ENCODE data around the gene MT1H. TPM values are rescaled to one million over a fixed set of nuclear protein-coding genes. Genes with fewer than 3 reads are reported as not detected.

MT1H gene
- total and polyA plus RNA-seq, 2 of the 13 experiments (the other 11 are each of a cell fraction or from before 2014, with no cell fraction given), result 0.60 TPM; not detected in 1

DNA sequence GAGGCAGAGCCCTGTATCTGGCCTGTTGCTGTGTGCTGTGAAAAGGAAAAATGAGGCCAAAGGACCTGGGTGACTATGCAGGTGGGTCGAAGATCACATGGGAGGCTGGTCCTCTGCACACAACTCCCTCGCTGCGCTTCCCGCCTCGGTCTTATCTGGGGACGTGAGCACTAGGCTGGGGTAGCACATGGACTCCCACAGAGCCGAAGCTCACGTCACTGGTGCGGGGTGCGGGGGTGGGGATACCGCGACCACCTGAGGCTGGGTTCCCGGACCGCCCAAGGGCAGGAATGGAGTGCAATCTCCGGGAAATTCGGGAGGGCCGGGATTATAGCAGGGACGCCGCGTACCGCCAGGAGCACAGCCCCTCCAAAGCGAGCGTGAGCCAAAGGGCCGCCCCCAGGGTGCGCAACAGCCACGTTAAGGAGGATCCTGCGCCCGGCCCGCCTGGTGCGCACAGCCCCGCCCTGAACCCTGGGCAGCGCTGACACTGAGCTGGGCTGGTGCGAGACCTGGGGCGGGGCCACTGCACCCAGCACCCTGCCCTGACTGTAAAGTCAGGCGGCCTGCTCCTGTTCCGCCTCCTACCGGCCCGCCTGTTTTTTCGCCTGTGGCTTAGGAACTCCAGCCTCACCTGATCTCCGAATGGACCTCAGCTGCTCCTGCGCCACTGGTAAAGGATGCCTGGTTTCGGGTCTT is 26.4 kb upstream of the MT1H start (continued):
- TF ChIP-seq ZNF337 (CRISPR knock-in tag; IDR thresholded peaks at IDR 0.05; ENCODE audit: borderline replicate concordance, low read depth) (peak; percentile 72; the same call in 1 of the 2 replicates), AHR (CRISPR knock-in tag; IDR thresholded peaks at IDR 0.05) (no peak), SP5 (CRISPR knock-in tag; IDR thresholded peaks at IDR 0.05; ENCODE audit: borderline replicate concordance, low read depth) (peak; percentile 53; the same call in 1 of the 2 replicates), MAX (IDR thresholded peaks at IDR 0.05) (peak; percentile 69; the same call in 1 of the 2 replicates), SMAD3 (CRISPR knock-in tag; IDR thresholded peaks at IDR 0.05) (no peak), HNRNPUL1 (IDR thresholded peaks at IDR 0.05; ENCODE audit: low read depth, low read length) (no peak), SNAPC2 (CRISPR knock-in tag; IDR thresholded peaks at IDR 0.05) (no peak), PHF20 (CRISPR knock-in tag; IDR thresholded peaks at IDR 0.05) (no peak), ZNF7 (CRISPR knock-in tag; IDR thresholded peaks at IDR 0.05) (no peak), POLR2AphosphoS5 (IDR thresholded peaks at IDR 0.05; ENCODE audit: low read depth, low read length) (no peak), KLF9 (CRISPR knock-in tag; IDR thresholded peaks at IDR 0.05; ENCODE audit: low read depth) (no peak), RARA (CRISPR knock-in tag; IDR thresholded peaks at IDR 0.05) (no peak), PLRG1 (conservative IDR thresholded peaks at IDR 0.05) (no peak), MEF2D (CRISPR knock-in tag; IDR thresholded peaks at IDR 0.05) (no peak; the same call in 1 of the 2 replicates), STAG1 (CRISPR knock-in tag; IDR thresholded peaks at IDR 0.05) (peak; percentile 46), ATF5 (CRISPR knock-in tag; IDR thresholded peaks at IDR 0.05; ENCODE audit: low read depth) (no peak), ZNF10 (CRISPR knock-in tag; IDR thresholded peaks at IDR 0.05; ENCODE audit: borderline replicate concordance, low read depth) (no peak), PRPF4 (IDR thresholded peaks at IDR 0.05; ENCODE audit: low read depth, low read length, poor library complexity, severe bottlenecking) (no peak), RFX1 (IDR thresholded peaks at IDR 0.05) (no peak), MAFF (IDR thresholded peaks at IDR 0.05; ENCODE audit: low read depth, low read length) (no peak), HMGXB3 (CRISPR knock-in tag; IDR thresholded peaks at IDR 0.05; ENCODE audit: borderline replicate concordance) (no peak), PAX8 (CRISPR knock-in tag; IDR thresholded peaks at IDR 0.05; ENCODE audit: borderline replicate concordance) (no peak), ETV6 (CRISPR knock-in tag; conservative IDR thresholded peaks at IDR 0.05) (no peak), MAFG (CRISPR knock-in tag; IDR thresholded peaks at IDR 0.05) (no peak; the same call in 1 of the 2 replicates), ZNF136 (CRISPR knock-in tag; IDR thresholded peaks at IDR 0.05; ENCODE audit: low read depth) (0 out of 2 replicates have a peak, but pooled peaks have one; percentile 32), JARID2 (CRISPR knock-in tag; IDR thresholded peaks at IDR 0.05; ENCODE audit: insufficient replicate concordance) (no peak)
- TF ChIP-seq, protein P1, sequence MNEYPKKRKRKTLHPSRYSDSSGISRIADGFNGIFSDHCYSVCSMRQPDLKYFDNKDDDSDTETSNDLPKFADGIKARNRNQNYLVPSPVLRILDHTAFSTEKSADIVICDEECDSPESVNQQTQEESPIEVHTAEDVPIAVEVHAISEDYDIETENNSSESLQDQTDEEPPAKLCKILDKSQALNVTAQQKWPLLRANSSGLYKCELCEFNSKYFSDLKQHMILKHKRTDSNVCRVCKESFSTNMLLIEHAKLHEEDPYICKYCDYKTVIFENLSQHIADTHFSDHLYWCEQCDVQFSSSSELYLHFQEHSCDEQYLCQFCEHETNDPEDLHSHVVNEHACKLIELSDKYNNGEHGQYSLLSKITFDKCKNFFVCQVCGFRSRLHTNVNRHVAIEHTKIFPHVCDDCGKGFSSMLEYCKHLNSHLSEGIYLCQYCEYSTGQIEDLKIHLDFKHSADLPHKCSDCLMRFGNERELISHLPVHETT (CRISPR knock-in tag; conservative IDR thresholded peaks at IDR 0.05), result no peak

Data from HepG2 (cell line).